Embryonic facial prominence (tissue), 1 donor: ENCODE data around the gene OR5M10.
"Not testable (repeated sequence)": the region's sequence is repeated elsewhere in the genome, so short reads cannot be mapped to it uniquely, and the experiment has no call there.

ENCODE experiments used
- DNase-seq: peaks from one replicate; pipeline ENCODE4 v3.0.0-alpha.2; 2016; ENCODE audit errors: extremely low spot score

Gene OR5M10

GRCh38 chr11:56577621-56578020, at the start of gene OR5M10:
OR5M10 (minus strand) TSS chr11:56577721; CDS start chr11:56577721, 0 bp downstream.
- DNase-seq: no peak

GRCh38 chr11:56625946-56626345, 48.4 kb upstream of the OR5M10 start:
- DNase-seq: no peak

GRCh38 chr11:56624661-56625110, 47.2 kb upstream of the OR5M10 start:
- no peak for DNase-seq

- DNase-seq: no peak
Measured at GRCh38 chr11:56611174-56611573, 33.7 kb upstream of the OR5M10 start.

- DNase-seq: not testable (repeated sequence)
Measured at GRCh38 chr11:56592088-56592717, 14.7 kb upstream of the OR5M10 start.

GRCh38 chr11:56558574-56558973, 18.9 kb downstream of the OR5M10 start:
- no peak for DNase-seq

- not testable (repeated sequence) for DNase-seq
Measured at GRCh38 chr11:56554691-56555090, 22.8 kb downstream of the OR5M10 start.

GRCh38 chr11:56545531-56545930, 32.0 kb downstream of the OR5M10 start:
- DNase-seq: no peak

GRCh38 chr11:56543739-56544138, 33.8 kb downstream of the OR5M10 start:
- no peak for DNase-seq

GRCh38 chr11:56543157-56543556, 34.4 kb downstream of the OR5M10 start, which contains the start of gene OR5M11:
OR5M11 (minus strand) TSS chr11:56543257; CDS start chr11:56543257, 0 bp downstream.
- DNase-seq: no peak

- DNase-seq: no peak
Measured at GRCh38 chr11:56533054-56533740, 44.3 kb downstream of the OR5M10 start.

GRCh38 chr11:56531856-56532255, 45.7 kb downstream of the OR5M10 start:
- no peak for DNase-seq
